GM12891 (cell line): ENCODE results near the gene CXCL12.

Source experiments
- PAX5 ChIP-seq: IDR thresholded peaks from 2 replicates; pipeline ENCODE4 v1.6.1; 2011; ENCODE audit warnings: low read length, moderate library complexity, mild to moderate bottlenecking; ENCODE audit not compliant: insufficient read depth, severe bottlenecking
- POLR2A ChIP-seq: IDR thresholded peaks from 2 replicates; pipeline ENCODE4 v1.6.1; 2011; ENCODE audit warnings: low read depth, low read length, control low read depth
- POLR2AphosphoS5 ChIP-seq: IDR thresholded peaks from 2 replicates; pipeline ENCODE4 v1.6.1; 2011; ENCODE audit warnings: low read depth, low read length, control low read depth
- SPI1 ChIP-seq: IDR thresholded peaks from 2 replicates; pipeline ENCODE4 v1.6.1; 2011; ENCODE audit warnings: low read depth, low read length, control low read depth

GRCh38 chr10:44425466-44425865 is 40.6 kb upstream of the CXCL12 start:
- no peak for TF ChIP-seq POLR2AphosphoS5
- TF ChIP-seq POLR2A: no peak
- no peak for TF ChIP-seq SPI1
- TF ChIP-seq PAX5: no peak
